ENCODE data around the gene ATP5F1B.

The ATP5F1B gene

GRCh38 chr12:56601503-56601902, 44.3 kb downstream of the ATP5F1B start:
- no peaks in the 10 kb centered on the region for H3K4me1 ChIP-seq (ENCODE audit: control insufficient read depth, insufficient read depth, low read length)
- no peak overlapping the region for H3K4me3 ChIP-seq (ENCODE audit: low read depth, low read length)
- H3K36me3 ChIP-seq (ENCODE audit: control insufficient read depth, insufficient read depth, low read length), result peaks cover 77% of the 10 kb centered on the region
- no peaks in the 10 kb centered on the region for H3K9me3 ChIP-seq (ENCODE audit: control insufficient read depth, insufficient read depth, low read length)
- no peak overlapping the region for H3K9ac ChIP-seq (ENCODE audit: low read depth, low read length)
- H3K27me3 ChIP-seq (ENCODE audit: control insufficient read depth, insufficient read depth, low read length), result no peaks in the 10 kb centered on the region

- Histone ChIP-seq H3K9me3 (ENCODE audit: control insufficient read depth, insufficient read depth, low read length) (no peaks in the 10 kb centered on the region), H3K4me3 (ENCODE audit: low read depth, low read length) (no peak overlapping the region), H3K9ac (ENCODE audit: low read depth, low read length) (no peak overlapping the region), H3K36me3 (ENCODE audit: control insufficient read depth, insufficient read depth, low read length) (peaks cover 76% of the 10 kb centered on the region), H3K27me3 (ENCODE audit: control insufficient read depth, insufficient read depth, low read length) (no peaks in the 10 kb centered on the region), H3K4me1 (ENCODE audit: control insufficient read depth, insufficient read depth, low read length) (no peaks in the 10 kb centered on the region)
Observed at GRCh38 chr12:56600753-56601152, 45.0 kb downstream of the ATP5F1B start.

DNA sequence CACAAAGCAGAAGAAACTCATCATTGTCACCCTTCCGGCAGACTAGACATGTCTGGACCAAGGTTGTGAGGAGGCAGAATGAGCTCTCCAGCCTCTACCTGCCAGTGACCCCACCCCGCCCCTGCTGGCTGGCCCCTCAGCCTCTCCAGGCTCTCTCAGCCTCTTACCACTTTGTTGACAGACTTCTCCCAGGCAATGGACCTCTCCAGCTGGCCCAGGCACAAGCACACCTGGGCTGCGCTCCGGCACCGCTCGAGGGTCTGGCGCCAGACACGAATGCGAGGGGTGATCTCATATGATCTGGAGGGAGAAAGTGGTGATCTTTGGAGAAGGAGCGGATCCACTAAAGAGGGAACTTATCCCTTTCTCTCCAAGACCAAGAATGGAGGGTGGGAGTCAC, 46.0 kb downstream of the ATP5F1B start:
- Histone ChIP-seq H3K9ac (ENCODE audit: low read depth, low read length) (no peak overlapping the region), H3K36me3 (ENCODE audit: control insufficient read depth, insufficient read depth, low read length) (peaks cover 69% of the 10 kb centered on the region), H3K4me1 (ENCODE audit: control insufficient read depth, insufficient read depth, low read length) (no peaks in the 10 kb centered on the region), H3K9me3 (ENCODE audit: control insufficient read depth, insufficient read depth, low read length) (no peaks in the 10 kb centered on the region), H3K4me3 (ENCODE audit: low read depth, low read length) (no peak overlapping the region), H3K27me3 (ENCODE audit: control insufficient read depth, insufficient read depth, low read length) (no peaks in the 10 kb centered on the region)

GRCh38 chr12:56599041-56599440, 46.7 kb downstream of the ATP5F1B start:
- no peaks in the 10 kb centered on the region for H3K9me3 ChIP-seq (ENCODE audit: control insufficient read depth, insufficient read depth, low read length)
- peaks cover 6% of the 10 kb centered on the region for H3K4me1 ChIP-seq (ENCODE audit: control insufficient read depth, insufficient read depth, low read length)
- no peak overlapping the region for H3K9ac ChIP-seq (ENCODE audit: low read depth, low read length)
- H3K27me3 ChIP-seq (ENCODE audit: control insufficient read depth, insufficient read depth, low read length), result no peaks in the 10 kb centered on the region
- no peak overlapping the region for H3K4me3 ChIP-seq (ENCODE audit: low read depth, low read length)
- H3K36me3 ChIP-seq (ENCODE audit: control insufficient read depth, insufficient read depth, low read length), result peaks cover 62% of the 10 kb centered on the region

- no peaks in the 10 kb centered on the region for H3K27me3 ChIP-seq (ENCODE audit: control insufficient read depth, insufficient read depth, low read length)
- no peak overlapping the region for H3K9ac ChIP-seq (ENCODE audit: low read depth, low read length)
- peaks cover 47% of the 10 kb centered on the region for H3K36me3 ChIP-seq (ENCODE audit: control insufficient read depth, insufficient read depth, low read length)
- H3K4me3 ChIP-seq (ENCODE audit: low read depth, low read length), result no peak overlapping the region
- no peaks in the 10 kb centered on the region for H3K9me3 ChIP-seq (ENCODE audit: control insufficient read depth, insufficient read depth, low read length)
- peaks cover 6% of the 10 kb centered on the region for H3K4me1 ChIP-seq (ENCODE audit: control insufficient read depth, insufficient read depth, low read length)
Observed at GRCh38 chr12:56596815-56597214, 49.0 kb downstream of the ATP5F1B start.

DNA sequence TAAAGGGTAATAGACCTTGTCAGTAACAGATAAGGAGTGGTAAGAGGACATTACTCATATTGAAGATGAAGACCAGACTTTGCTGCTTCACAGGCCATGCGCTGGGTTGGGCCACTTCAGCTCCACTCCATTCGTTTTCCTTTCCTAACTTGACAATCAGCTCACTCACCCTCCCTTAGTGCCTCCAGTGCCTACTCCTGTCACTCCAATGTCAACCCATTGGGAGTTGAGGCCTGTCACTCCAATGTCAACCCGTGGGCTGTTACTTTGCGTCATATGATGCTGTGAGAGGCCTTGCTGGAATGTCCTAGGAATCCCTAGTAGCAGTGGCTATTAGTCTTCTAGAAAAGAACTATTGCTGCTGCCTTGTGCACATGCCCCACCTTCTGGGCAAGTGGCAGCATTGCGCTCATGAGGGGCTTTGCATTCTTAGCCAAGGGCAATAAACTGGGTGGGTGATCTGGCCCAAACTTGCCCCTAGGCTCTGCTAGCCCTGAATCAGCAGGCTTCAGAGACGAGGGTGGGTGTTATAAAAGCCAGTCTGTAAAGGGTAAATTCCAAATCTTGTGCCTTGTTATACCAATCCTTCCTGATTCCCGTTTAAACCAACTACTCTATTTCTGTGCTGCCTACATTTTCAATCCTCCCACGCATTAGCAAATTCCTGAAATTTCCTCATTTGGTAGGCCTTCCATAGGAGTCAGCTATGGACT, 51.7 kb downstream of the ATP5F1B start:
- peak overlapping the region; percentile 42 for H3K9ac ChIP-seq (ENCODE audit: low read depth, low read length)
- no peaks in the 10 kb centered on the region for H3K27me3 ChIP-seq (ENCODE audit: control insufficient read depth, insufficient read depth, low read length)
- H3K9me3 ChIP-seq (ENCODE audit: control insufficient read depth, insufficient read depth, low read length), result no peaks in the 10 kb centered on the region
- H3K36me3 ChIP-seq (ENCODE audit: control insufficient read depth, insufficient read depth, low read length), result peaks cover 19% of the 10 kb centered on the region
- no peak overlapping the region for H3K4me3 ChIP-seq (ENCODE audit: low read depth, low read length)
- peaks cover 6% of the 10 kb centered on the region for H3K4me1 ChIP-seq (ENCODE audit: control insufficient read depth, insufficient read depth, low read length)

DNA sequence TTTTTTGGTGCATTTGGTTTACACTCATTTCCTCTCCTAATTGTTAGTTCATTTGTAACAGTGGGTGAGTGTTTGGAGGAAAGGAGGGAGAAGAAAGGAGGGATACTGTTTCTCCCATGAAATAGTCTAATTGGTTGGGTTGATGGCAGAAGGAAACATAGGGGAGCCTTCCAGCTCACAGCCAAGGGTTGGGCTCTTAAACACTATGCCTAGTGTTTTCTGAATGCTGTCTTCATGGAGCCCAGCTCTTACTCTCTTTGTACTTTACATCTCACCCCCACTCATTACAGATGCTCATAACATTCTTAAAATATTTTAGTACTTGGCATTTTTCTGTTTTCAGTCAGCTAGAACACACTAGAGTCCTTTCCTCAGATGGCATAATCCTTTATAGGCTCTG, 53.8 kb downstream of the ATP5F1B start:
- Histone ChIP-seq H3K9me3 (ENCODE audit: control insufficient read depth, insufficient read depth, low read length) (no peaks in the 10 kb centered on the region), H3K36me3 (ENCODE audit: control insufficient read depth, insufficient read depth, low read length) (peaks cover 3% of the 10 kb centered on the region), H3K4me3 (ENCODE audit: low read depth, low read length) (no peak overlapping the region)

GRCh38 chr12:56591126-56591525, 54.7 kb downstream of the ATP5F1B start:
- H3K4me1 ChIP-seq (ENCODE audit: control insufficient read depth, insufficient read depth, low read length), result peaks cover 6% of the 10 kb centered on the region
- H3K36me3 ChIP-seq (ENCODE audit: control insufficient read depth, insufficient read depth, low read length), result no peaks in the 10 kb centered on the region
- no peaks in the 10 kb centered on the region for H3K27me3 ChIP-seq (ENCODE audit: control insufficient read depth, insufficient read depth, low read length)
- H3K9me3 ChIP-seq (ENCODE audit: control insufficient read depth, insufficient read depth, low read length), result no peaks in the 10 kb centered on the region
- no peak overlapping the region for H3K9ac ChIP-seq (ENCODE audit: low read depth, low read length)
- no peak overlapping the region for H3K4me3 ChIP-seq (ENCODE audit: low read depth, low read length)

More for the DNA sequence above, 53.8 kb downstream of the ATP5F1B start:
- H3K9ac ChIP-seq (ENCODE audit: low read depth, low read length), result no peak overlapping the region
- H3K4me1 ChIP-seq (ENCODE audit: control insufficient read depth, insufficient read depth, low read length), result peaks cover 6% of the 10 kb centered on the region
- H3K27me3 ChIP-seq (ENCODE audit: control insufficient read depth, insufficient read depth, low read length), result no peaks in the 10 kb centered on the region

DNA sequence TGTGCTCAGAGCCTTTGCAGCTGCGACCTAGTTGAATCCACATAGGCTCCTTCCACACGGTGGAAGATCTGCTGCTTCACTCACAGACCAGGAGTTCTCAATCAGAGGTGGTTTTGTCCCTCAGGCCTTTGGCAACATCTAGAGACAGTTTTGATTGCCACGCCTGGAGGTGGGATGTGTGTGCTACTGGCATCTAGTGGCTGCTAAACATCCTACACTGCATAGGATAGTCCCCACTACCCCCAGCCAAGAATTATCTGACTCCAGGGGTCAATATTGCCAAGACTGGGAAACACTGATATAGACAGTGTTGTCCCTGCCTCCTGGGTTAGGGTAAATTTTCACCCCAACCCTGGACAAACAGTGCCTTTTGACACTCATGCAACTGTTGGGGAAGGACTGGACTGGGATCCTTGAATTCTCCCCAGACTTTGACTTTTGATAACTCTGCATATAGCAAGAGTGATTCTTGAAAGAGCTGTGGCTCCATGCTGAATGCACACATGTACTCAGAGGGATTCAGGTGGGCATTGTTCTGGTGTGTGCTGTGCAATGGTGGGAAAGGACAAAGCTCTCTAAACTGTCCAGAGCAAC, 55.5 kb downstream of the ATP5F1B start:
- Histone ChIP-seq H3K9ac (ENCODE audit: low read depth, low read length) (no peak overlapping the region), H3K36me3 (ENCODE audit: control insufficient read depth, insufficient read depth, low read length) (no peaks in the 10 kb centered on the region), H3K4me3 (ENCODE audit: low read depth, low read length) (no peak overlapping the region), H3K4me1 (ENCODE audit: control insufficient read depth, insufficient read depth, low read length) (peaks cover 6% of the 10 kb centered on the region), H3K9me3 (ENCODE audit: control insufficient read depth, insufficient read depth, low read length) (no peaks in the 10 kb centered on the region), H3K27me3 (ENCODE audit: control insufficient read depth, insufficient read depth, low read length) (no peaks in the 10 kb centered on the region)

DNA sequence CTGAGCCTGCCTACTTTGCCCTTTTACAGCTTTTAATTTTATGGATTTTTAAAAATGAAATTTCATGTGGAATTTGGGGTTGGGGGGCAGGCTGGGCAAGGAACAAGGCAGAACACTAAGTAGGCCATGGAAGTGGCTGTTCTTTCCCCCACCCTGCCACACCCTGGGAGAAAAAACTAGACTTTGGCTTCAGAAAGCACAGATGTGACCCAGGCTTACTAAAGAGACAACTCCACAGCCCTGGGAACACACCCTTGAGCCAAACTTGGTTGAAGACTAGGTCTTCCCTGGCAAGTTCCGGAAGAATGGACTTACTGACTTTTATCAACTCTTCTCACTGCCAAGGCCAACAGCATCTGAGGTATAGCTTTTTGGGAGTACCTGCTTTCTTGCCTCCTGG, 56.0 kb downstream of the ATP5F1B start:
- no peaks in the 10 kb centered on the region for H3K27me3 ChIP-seq (ENCODE audit: control insufficient read depth, insufficient read depth, low read length)
- H3K9me3 ChIP-seq (ENCODE audit: control insufficient read depth, insufficient read depth, low read length), result no peaks in the 10 kb centered on the region
- no peak overlapping the region for H3K9ac ChIP-seq (ENCODE audit: low read depth, low read length)
- no peaks in the 10 kb centered on the region for H3K36me3 ChIP-seq (ENCODE audit: control insufficient read depth, insufficient read depth, low read length)
- peaks cover 6% of the 10 kb centered on the region for H3K4me1 ChIP-seq (ENCODE audit: control insufficient read depth, insufficient read depth, low read length)
- no peak overlapping the region for H3K4me3 ChIP-seq (ENCODE audit: low read depth, low read length)

Measured in iPS-15b (cell line).